Heart left ventricle (tissue), 16 donors: ENCODE data around the gene SOWAHD. TPM values are rescaled to one million over a fixed set of nuclear protein-coding genes. Genes with fewer than 3 reads are reported as not detected.

Source experiments
- ATAC-seq, 4 donors: fragments of 200-7000 bp; cut with Tn5 transposase; one replicate each; pipeline ENCODE4 v1.9.1; 2020 to 2022; ENCODE audit warnings: moderate library complexity in 4 of 4, mild to moderate bottlenecking in 3 of 4, moderate number of reproducible peaks in 1 of 4
- DNase-seq, 5 donors: peaks; one replicate each; pipeline ENCODE4 v3.0.0-alpha.2; 2020
- H3K27ac ChIP-seq, 12 donors: fragments of 200-600 bp; sonication (generic) in 4 of 12; one replicate each; pipeline versions ENCODE4 v1.5.0 to v1.8.0; 2016 to 2022; ENCODE audit warnings: mild to moderate bottlenecking in 2 of 12
- H3K27me3 ChIP-seq, 9 donors: fragments of 200-600 bp; sonication (generic) in 2 of 9; one replicate each; pipeline versions ENCODE4 v1.5.1 to v1.8.0; 2016 to 2022; ENCODE audit warnings: mild to moderate bottlenecking in 3 of 9
- H3K36me3 ChIP-seq, 9 donors: fragments of 200-600 bp; sonication (generic) in 2 of 9; one replicate each; pipeline versions ENCODE4 v1.5.0 to v1.8.0; 2018 to 2022; ENCODE audit warnings: mild to moderate bottlenecking in 2 of 9
- H3K4me1 ChIP-seq, 12 donors: fragments of 200-600 bp; sonication (generic) in 4 of 12; one replicate each; pipeline versions ENCODE4 v1.5.0 to v1.8.0; 2016 to 2022; ENCODE audit warnings: mild to moderate bottlenecking in 3 of 12
- H3K4me3 ChIP-seq, 12 donors: fragments of 200-600 bp; sonication (generic) in 4 of 12; one replicate each; pipeline versions ENCODE4 v1.5.0 to v1.8.0; 2017 to 2022; ENCODE audit warnings: mild to moderate bottlenecking in 9 of 12, moderate library complexity in 4 of 12
- H3K9me3 ChIP-seq, 12 donors: fragments of 200-600 bp; sonication (generic) in 4 of 12; one replicate each; pipeline versions ENCODE4 v1.5.0 to v1.8.0; 2016 to 2022; ENCODE audit warnings: mild to moderate bottlenecking in 1 of 12
- POLR2A ChIP-seq, 2 donors: fragments of 450-650 bp; IDR thresholded peaks; one replicate each; pipeline ENCODE4 v1.6.1; 2017; ENCODE audit warnings: antibody characterized with exemption in 2 of 2, mild to moderate bottlenecking in 2 of 2, moderate library complexity in 2 of 2
- WGBS, 4 donors: extraction: QIAGEN DNeasy Blood & Tissue Kit in 2 of 4; methylation state at CpG; one replicate each; pipeline versions ENCODE4 v1.1.5 to v1.1.7; 2013 to 2018; 5-methylcytosine and 5-hydroxymethylcytosine counted together
- intact Hi-C, 10 donors: fragments of 100-400 bp; cut with DNase I; formaldehyde crosslinking; loops; one replicate each; pipeline versions ENCODE4 v1.11.1 to v1.14.2; 2022
- polyA plus RNA-seq, 2 donors: library from polyadenylated mRNA; stranded (reverse); fragments of 200-250 nt; gene quantifications; one replicate each; pipeline ENCODE4 v1.2.3, GENCODE V29; 2013
- total RNA-seq, 9 donors: library from RNA; depleted of rRNA in 2 of 9; stranded (reverse); fragments of >200 nt in 2 of 9; fragmentation: NEBNext Ultra II Directional in 3 of 9; extraction: Animal tissue kit (Norgen Biotek cat#: 25700) in 3 of 9; gene quantifications; one replicate each; pipeline versions ENCODE4 v1.1.0 to v1.2.4, GENCODE V29; 2016 to 2023
- TF ChIP-seq, protein P1 (sequence below), 12 donors: fragments of 200-600 bp; sonication (generic) in 4 of 12; IDR thresholded peaks; one replicate each; pipeline versions ENCODE4 v1.5.0 to v1.8.0; 2018 to 2022; ENCODE audit warnings: antibody characterized with exemption in 12 of 12, mild to moderate bottlenecking in 5 of 12
- donor health status: ischemic (EF 13 %, LVEDD 7.1; RV severe dilation, severe dysfunction).
- donor health status: healthy with polysubstance abuse.
- donor health status: DM: no; HTN: yes; CAD: no.
- donor health status: DM: no; HTN: no; CAD: no.
- donor health status: ischemic (EF 25% LVEDD 6.9; RV normal size, moderate dysfunction).
- donor health status: ischemic (EF 25% LVEDD 5.7; RV mildly dilated, moderate dysfunction).
- donor health status: healthy.
- donor health status: DM: yes; HTN: yes; CAD: no.
- donor health status: ischemic (EF 35%, LVEDD 5.7; RV mildly dilated, moderate dysfunction).
- donor health status: nonischemic (EF 11% LVEDD 7.7; RV severe dilation, severe dysfunction).
- donor health status: DM: yes; HTN: yes; CAD: no.
- donor health status: PGD.
- donor health status: ischemic (EF 29% LVEDD 5.4; RV normal size, mild dysfunction).
- donor health status: nonischemic (EF 23%, LVEDD 6.1; RV moderate dilation, normal function).

SOWAHD gene
- total and polyA plus RNA-seq, 11 donors, result 0.15 to 2.1 (median 0.27) TPM; not detected in 5

DNA sequence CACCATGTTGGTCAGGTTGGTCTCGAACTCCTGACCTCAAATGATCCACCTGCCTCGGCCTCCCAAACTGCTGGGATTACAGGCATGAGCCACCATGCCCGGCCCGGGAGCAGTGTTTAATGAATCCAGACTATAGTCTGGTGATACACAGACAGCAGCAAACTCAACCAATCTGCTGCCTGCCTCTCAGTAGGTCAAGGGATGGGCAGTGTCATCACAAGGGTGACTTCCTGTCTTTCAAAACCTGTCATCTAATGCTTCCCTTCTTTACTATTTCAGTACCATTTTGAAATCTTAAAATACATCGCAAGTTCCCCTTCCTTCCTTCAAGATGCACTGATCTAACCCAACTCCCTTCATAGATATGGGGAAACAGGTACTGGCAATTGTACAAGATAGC is 24.6 kb downstream of the SOWAHD start:
- no peak overlapping the region for H3K27ac ChIP-seq
- TF ChIP-seq, protein P1, sequence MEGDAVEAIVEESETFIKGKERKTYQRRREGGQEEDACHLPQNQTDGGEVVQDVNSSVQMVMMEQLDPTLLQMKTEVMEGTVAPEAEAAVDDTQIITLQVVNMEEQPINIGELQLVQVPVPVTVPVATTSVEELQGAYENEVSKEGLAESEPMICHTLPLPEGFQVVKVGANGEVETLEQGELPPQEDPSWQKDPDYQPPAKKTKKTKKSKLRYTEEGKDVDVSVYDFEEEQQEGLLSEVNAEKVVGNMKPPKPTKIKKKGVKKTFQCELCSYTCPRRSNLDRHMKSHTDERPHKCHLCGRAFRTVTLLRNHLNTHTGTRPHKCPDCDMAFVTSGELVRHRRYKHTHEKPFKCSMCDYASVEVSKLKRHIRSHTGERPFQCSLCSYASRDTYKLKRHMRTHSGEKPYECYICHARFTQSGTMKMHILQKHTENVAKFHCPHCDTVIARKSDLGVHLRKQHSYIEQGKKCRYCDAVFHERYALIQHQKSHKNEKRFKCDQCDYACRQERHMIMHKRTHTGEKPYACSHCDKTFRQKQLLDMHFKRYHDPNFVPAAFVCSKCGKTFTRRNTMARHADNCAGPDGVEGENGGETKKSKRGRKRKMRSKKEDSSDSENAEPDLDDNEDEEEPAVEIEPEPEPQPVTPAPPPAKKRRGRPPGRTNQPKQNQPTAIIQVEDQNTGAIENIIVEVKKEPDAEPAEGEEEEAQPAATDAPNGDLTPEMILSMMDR (IDR thresholded peaks at IDR 0.05), result no peak
- no peak for TF ChIP-seq POLR2A (IDR thresholded peaks at IDR 0.05)
- H3K27me3 ChIP-seq, result no peaks in the 10 kb centered on the region
- DNase-seq, result no peak
- no peak overlapping the region for H3K4me3 ChIP-seq
- H3K4me1 ChIP-seq, result peaks cover 0 to 14% (median 4%) of the 10 kb centered on the region in 12 donors
- no peaks in the 10 kb centered on the region for H3K9me3 ChIP-seq
- peaks cover 0 to 61% (median 31%) of the 10 kb centered on the region in 9 donors for H3K36me3 ChIP-seq
- peak in 1 of 4 donors; percentile 51 for ATAC-seq
- WGBS, 4 donors, result 79 to 92% (median 87%) methylated on average over 5 of the region's 5 CpGs
- intact Hi-C loops, result no loop called here

DNA sequence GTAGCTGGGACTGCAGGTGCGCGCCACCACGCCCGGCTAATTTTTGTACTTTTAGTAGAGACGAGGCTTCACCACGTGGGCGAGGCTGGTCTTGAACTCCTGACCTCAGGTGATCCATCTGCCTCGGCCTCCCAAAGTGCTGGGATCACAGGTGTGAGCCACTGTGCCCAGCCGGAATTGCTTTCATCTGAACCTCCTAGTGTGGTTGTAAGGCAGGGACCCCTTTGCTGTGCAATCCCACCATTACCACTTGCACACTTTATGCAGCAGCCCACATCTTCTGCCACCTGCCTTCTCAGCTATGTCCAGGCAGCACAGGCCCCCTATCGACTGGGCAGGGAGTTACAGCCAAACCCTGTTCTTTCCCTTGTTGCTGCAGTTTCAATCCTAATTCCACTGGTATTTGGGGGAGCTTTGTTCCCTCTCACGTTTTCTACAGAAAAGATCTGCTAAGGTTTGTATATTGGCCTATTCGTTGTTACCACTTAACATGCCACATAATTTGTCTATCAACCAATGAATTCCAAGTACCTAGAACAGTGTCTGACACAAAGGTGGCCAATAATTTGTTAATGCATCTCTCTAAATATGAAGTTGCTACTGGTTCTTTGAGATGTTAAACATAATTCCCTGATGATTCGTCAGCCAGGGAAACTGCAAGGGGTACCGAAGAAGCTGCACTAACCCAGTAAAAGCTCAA is 26.5 kb downstream of the SOWAHD start:
- intact Hi-C loops, result no loop called here
- ATAC-seq (peak in 2 of 4 donors; percentile 34 to 37), DNase-seq (no peak)
- Histone ChIP-seq H3K27ac (no peak overlapping the region), H3K36me3 (peaks cover 0 to 77% (median 45%) of the 10 kb centered on the region in 9 donors), H3K4me1 (peaks cover 0 to 31% (median 13%) of the 10 kb centered on the region in 12 donors), H3K4me3 (no peak overlapping the region), H3K27me3 (no peaks in the 10 kb centered on the region), H3K9me3 (no peaks in the 10 kb centered on the region)
- WGBS, 4 donors, result 60 to 84% (median 79%) methylated on average over 8 to 14 of the region's 14 CpGs
- TF ChIP-seq POLR2A (IDR thresholded peaks at IDR 0.05), result no peak
- TF ChIP-seq, protein P1 (IDR thresholded peaks at IDR 0.05), result peak in 8 of 12 donors; percentile 13 to 49 (median 25)

DNA sequence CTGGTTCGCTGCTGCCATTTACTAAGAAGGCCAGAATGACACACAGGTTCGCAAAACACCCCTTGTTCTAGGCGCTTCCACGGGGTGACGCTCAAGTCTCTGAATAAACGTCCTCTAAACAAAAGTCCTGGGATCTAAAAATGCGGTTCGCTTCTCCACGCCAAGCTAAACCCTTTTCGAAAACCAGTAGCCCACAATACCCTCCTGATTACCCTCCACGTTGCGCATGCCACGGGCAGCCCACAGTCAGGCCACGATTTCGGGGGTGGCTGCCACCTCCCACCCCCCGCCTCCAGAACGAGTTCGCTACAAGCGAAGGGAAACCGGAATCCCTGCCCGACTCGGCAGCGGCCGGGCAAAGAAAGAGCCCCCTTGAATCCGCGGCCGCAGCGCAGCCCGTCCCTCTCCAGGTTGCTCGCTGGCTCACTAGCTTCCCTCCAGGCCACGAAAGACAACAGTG is 32.6 kb downstream of the SOWAHD start:
- WGBS, 4 donors, result 0 to 57% (median 24%) methylated on average over 18 to 31 of the region's 31 CpGs
- DNase-seq, result peak in 3 of 5 donors; percentile 11 to 31 (median 20)

More for the DNA sequence above, 32.6 kb downstream of the SOWAHD start:
- H3K4me3 ChIP-seq, result peak overlapping the region; percentile 54 to 97 (median 74)
- TF ChIP-seq POLR2A (IDR thresholded peaks at IDR 0.05), result no peak
- TF ChIP-seq, protein P1 (IDR thresholded peaks at IDR 0.05), result peak in 3 of 12 donors; percentile 14 to 24 (median 16)
- H3K27ac ChIP-seq, result peak overlapping the region; percentile 85 to 99 (median 94)
- H3K4me1 ChIP-seq, result peaks cover 0 to 45% (median 16%) of the 10 kb centered on the region in 12 donors
- no peaks in the 10 kb centered on the region for H3K27me3 ChIP-seq
- ATAC-seq, result peak; percentile 39 to 46 (median 42)
- intact Hi-C loops, result loop anchor here in 6 of 10 donors (5.0 to 10.0 kb wide), 4 partner anchors 61 to 81 kb away; partner anchors contain the start of genes UPF3B (in 4 of the 6), NDUFA1 (in 1 of the 6) and RNF113A (in 1 of the 6)
- no peaks in the 10 kb centered on the region for H3K9me3 ChIP-seq
- peaks cover 0 to 37% (median 31%) of the 10 kb centered on the region in 9 donors for H3K36me3 ChIP-seq
